ENCODE data around the gene FBXO36.
"Not testable (repeated sequence)": the region's sequence is repeated elsewhere in the genome, so short reads cannot be mapped to it uniquely, and the experiment has no call there.

DNA sequence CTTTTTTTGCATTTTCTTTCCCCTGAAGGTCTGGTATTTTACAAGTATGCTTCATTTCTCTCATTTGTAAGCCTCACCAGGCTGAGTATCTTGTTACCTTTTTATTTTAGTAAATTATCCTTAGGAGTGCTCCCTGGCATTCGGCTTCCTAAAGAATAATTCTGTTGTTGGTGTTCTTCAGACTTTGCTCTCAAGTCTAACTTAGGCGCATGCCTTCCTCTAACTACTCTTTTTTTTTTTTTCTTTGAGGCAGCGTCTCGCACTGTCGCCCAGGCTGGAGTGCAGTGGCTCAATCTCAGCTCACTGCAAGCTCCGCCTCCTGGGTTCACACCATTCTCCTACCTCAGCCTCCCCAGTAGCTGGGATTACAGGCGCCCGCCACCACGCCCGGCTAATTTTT lies 2.2 kb downstream of the FBXO36 start:
- TF ChIP-seq, protein P1, sequence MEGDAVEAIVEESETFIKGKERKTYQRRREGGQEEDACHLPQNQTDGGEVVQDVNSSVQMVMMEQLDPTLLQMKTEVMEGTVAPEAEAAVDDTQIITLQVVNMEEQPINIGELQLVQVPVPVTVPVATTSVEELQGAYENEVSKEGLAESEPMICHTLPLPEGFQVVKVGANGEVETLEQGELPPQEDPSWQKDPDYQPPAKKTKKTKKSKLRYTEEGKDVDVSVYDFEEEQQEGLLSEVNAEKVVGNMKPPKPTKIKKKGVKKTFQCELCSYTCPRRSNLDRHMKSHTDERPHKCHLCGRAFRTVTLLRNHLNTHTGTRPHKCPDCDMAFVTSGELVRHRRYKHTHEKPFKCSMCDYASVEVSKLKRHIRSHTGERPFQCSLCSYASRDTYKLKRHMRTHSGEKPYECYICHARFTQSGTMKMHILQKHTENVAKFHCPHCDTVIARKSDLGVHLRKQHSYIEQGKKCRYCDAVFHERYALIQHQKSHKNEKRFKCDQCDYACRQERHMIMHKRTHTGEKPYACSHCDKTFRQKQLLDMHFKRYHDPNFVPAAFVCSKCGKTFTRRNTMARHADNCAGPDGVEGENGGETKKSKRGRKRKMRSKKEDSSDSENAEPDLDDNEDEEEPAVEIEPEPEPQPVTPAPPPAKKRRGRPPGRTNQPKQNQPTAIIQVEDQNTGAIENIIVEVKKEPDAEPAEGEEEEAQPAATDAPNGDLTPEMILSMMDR (IDR thresholded peaks at IDR 0.05): not testable (repeated sequence)
- TF ChIP-seq POLR2A (IDR thresholded peaks at IDR 0.05): not testable (repeated sequence)
